HEK293T (cell line): ENCODE measurements around the gene MTMR6.

Experiments
- BHLHE40 ChIP-seq: fragments of 450-650 bp; IDR thresholded peaks from 2 replicates; pipeline ENCODE4 v1.6.1; 2016; ENCODE audit warnings: mild to moderate bottlenecking, moderate library complexity, borderline replicate concordance
- NFRKB ChIP-seq: fragments of 450-650 bp; IDR thresholded peaks from 2 replicates; pipeline ENCODE4 v1.6.1; 2016; ENCODE audit warnings: mild to moderate bottlenecking, moderate library complexity

DNA sequence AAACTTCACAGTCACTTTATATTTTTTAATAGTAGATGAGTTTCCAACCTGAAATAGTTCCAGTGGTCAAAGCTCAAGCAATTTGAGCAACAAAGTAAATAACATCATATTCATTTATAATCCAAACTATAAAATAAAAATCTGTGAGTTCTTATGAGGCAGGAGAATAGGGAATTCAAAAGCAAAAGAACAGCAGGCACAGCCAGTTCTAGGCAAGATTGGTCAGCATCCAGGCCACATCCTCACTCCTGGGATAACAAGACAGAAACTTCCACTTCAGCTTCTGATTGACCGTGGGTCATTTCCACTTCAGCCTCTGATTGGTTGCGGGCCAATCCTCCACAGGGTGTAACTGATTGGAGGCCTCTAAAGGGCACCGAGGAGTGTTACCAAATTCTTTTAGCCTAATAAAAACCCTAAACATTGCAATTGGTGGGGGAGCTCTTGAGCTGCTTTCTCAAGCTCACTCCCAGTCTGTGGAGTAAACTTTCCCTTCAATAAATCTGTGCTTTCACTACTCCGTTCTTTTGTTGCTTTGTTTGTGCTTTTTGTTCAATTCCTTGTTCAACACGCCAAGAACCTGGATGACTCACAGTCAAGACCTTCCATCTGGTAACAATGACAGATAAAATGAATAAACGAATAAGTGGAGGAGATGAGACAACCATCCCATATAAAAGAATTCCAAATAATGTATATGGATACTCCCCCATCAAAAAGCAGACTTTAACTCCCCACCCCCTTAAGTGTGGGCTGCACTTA, 72.6 kb downstream of the MTMR6 start:
- TF ChIP-seq NFRKB (no peak), BHLHE40 (no peak)
